Ascending aorta (tissue), 2 donors: Measurements from ENCODE around the gene TLCD3B. TPM values are rescaled to one million over a fixed set of nuclear protein-coding genes. Genes with fewer than 3 reads are reported as not detected.

Source experiments
- DNase-seq, 2 donors: peaks; one replicate each; pipeline ENCODE4 v3.0.0-alpha.2; 2019; ENCODE audit warnings: low spot score in 2 of 2
- H3K27ac ChIP-seq, 2 donors: fragments of 200-600 bp; sonication (generic); one replicate each; pipeline ENCODE4 v1.5.1; 2016 to 2017; ENCODE audit warnings: mild to moderate bottlenecking in 1 of 2
- H3K27me3 ChIP-seq: fragments of 200-600 bp; sonication (generic); one replicate; pipeline ENCODE4 v1.5.1; 2017
- H3K36me3 ChIP-seq, 2 donors: fragments of 200-600 bp; sonication (generic); one replicate each; pipeline ENCODE4 v1.5.1; 2016
- H3K4me1 ChIP-seq, 2 donors: fragments of 200-600 bp; sonication (generic); one replicate each; pipeline ENCODE4 v1.5.1; 2016 to 2017; ENCODE audit warnings: mild to moderate bottlenecking in 1 of 2
- H3K4me3 ChIP-seq, 2 donors: fragments of 200-600 bp; sonication (generic); one replicate each; pipeline ENCODE4 v1.5.1; 2016 to 2017; ENCODE audit warnings: mild to moderate bottlenecking in 1 of 2
- H3K9me3 ChIP-seq, 2 donors: fragments of 200-600 bp; sonication (generic); one replicate each; pipeline ENCODE4 v1.5.1; 2016
- intact Hi-C: fragments of 100-400 bp; cut with DNase I; formaldehyde crosslinking; loops from one replicate; pipeline ENCODE4 v1.15.1; 2023
- total RNA-seq: library from RNA; depleted of rRNA; stranded (reverse); fragments of >200 nt; gene quantifications from one replicate; pipeline ENCODE4 v1.1.0, GENCODE V29; 2016
- TF ChIP-seq, protein P1 (sequence below), 3 experiments: fragments of 200-600 bp in 2 of 3; fragments of 450-650 bp in 1 of 3; sonication (generic) in 2 of 3; IDR thresholded peaks; one replicate each; pipeline ENCODE4 v1.5.1; 2016 to 2019; ENCODE audit warnings: antibody characterized with exemption in 3 of 3, mild to moderate bottlenecking in 1 of 3, moderate library complexity in 1 of 3

The TLCD3B gene
- total RNA-seq, 1 donor from 2014 or later = not detected

DNA sequence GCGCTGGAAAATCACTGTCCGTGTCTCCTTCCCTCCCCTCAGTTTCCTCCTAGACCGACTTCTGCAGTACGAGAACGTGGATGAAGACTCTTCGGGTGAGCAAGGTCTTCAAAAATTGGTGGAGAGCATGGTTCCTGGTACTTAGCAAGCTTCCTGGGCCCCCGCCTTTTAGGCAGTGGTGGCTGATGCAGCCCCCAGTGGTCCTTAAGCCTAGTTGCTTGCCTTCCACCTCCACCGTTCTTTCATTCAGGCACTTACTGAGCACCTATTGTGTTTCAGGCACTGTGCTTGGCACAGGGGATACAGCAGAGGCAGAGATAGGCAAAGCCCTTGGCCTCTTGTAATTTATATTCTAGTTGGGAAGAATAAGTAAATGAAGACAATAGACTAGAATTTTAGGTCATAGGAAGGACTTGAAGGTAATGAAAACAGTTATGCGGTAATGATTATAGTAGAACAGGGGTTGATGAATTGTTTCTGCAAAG, 34.3 kb downstream of the TLCD3B start:
- no peak for DNase-seq
- no peaks in the 10 kb centered on the region for H3K27me3 ChIP-seq
- peaks cover 4 to 15% of the 10 kb centered on the region in 2 donors for H3K4me1 ChIP-seq
- H3K9me3 ChIP-seq = no peaks in the 10 kb centered on the region
- H3K36me3 ChIP-seq = peaks cover 25 to 40% of the 10 kb centered on the region in 2 donors
- intact Hi-C loops = loop anchor here (1.0 to 5.0 kb wide), 5 partner anchors 24 to 190 kb away; partner anchors contain the start of genes MAZ, MVP, TAOK2 and TMEM219
- peak overlapping the region; percentile 69 to 77 for H3K4me3 ChIP-seq
- TF ChIP-seq, protein P1, sequence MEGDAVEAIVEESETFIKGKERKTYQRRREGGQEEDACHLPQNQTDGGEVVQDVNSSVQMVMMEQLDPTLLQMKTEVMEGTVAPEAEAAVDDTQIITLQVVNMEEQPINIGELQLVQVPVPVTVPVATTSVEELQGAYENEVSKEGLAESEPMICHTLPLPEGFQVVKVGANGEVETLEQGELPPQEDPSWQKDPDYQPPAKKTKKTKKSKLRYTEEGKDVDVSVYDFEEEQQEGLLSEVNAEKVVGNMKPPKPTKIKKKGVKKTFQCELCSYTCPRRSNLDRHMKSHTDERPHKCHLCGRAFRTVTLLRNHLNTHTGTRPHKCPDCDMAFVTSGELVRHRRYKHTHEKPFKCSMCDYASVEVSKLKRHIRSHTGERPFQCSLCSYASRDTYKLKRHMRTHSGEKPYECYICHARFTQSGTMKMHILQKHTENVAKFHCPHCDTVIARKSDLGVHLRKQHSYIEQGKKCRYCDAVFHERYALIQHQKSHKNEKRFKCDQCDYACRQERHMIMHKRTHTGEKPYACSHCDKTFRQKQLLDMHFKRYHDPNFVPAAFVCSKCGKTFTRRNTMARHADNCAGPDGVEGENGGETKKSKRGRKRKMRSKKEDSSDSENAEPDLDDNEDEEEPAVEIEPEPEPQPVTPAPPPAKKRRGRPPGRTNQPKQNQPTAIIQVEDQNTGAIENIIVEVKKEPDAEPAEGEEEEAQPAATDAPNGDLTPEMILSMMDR (IDR thresholded peaks at IDR 0.05) = no peak
- H3K27ac ChIP-seq = peak overlapping the region; percentile 84 to 91

DNA sequence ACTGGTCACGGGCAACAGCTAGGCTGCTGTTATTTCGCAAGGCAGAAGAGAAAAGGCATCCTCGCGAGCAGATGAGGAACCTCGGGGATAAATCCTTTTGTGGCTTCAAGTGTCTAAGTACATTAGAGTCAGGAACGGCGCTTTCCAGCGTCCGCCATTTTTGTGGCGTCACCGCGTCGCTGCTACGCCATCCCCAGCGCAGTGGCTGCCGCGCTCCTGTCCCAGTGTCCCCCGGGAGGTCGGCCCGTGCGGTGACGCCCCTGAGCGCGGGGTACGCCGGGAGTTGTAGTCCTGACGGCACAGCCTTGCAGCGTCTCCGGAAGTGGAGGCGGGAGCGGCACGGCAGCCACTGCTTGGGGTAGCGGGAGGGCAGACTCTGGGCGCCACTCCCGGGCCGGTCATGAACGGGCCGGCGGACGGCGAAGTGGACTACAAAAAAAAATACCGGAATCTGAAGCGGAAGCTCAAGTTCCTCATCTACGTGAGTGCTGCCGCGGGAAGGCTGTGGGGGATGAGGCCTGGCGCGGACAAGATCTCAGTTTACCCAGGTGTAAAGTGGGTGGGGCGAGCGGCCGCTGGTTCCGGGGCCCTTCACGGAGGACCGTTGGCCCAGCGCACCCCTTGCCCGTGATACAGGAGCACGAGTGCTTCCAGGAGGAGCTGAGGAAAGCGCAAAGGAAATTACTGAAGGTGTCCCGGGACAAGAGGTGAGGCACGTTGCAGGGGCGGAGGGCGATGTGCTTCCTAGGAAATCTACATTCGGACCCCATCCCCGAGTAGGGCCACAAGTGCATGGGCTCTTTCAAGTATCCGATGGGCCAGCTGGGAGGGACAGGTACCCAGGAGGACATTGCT, 34.9 kb downstream of the TLCD3B start, which contains the start of gene INO80E:
Gene INO80E, plus strand, starts transcription at position 331 of the 855 bp plus-strand sequence. Its CDS starts 70 bp downstream, at position 401.
- H3K36me3 ChIP-seq = peaks cover 24 to 42% of the 10 kb centered on the region in 2 donors
- peak; percentile 91 to 99 for DNase-seq
- H3K9me3 ChIP-seq = no peaks in the 10 kb centered on the region
- intact Hi-C loops = loop anchor here (1.0 to 5.0 kb wide), 5 partner anchors 23 to 189 kb away; partner anchors contain the start of genes MAZ, MVP, TAOK2 and TMEM219
- H3K27me3 ChIP-seq = no peaks in the 10 kb centered on the region
- H3K4me3 ChIP-seq = peak within 1 kb of the TSS; percentile 69 to 77
- H3K27ac ChIP-seq = peak within 1 kb of the TSS; percentile 84 to 91
- TF ChIP-seq, protein P1 (IDR thresholded peaks at IDR 0.05) = no peak
- H3K4me1 ChIP-seq = peaks cover 4 to 15% of the 10 kb centered on the region in 2 donors

DNA sequence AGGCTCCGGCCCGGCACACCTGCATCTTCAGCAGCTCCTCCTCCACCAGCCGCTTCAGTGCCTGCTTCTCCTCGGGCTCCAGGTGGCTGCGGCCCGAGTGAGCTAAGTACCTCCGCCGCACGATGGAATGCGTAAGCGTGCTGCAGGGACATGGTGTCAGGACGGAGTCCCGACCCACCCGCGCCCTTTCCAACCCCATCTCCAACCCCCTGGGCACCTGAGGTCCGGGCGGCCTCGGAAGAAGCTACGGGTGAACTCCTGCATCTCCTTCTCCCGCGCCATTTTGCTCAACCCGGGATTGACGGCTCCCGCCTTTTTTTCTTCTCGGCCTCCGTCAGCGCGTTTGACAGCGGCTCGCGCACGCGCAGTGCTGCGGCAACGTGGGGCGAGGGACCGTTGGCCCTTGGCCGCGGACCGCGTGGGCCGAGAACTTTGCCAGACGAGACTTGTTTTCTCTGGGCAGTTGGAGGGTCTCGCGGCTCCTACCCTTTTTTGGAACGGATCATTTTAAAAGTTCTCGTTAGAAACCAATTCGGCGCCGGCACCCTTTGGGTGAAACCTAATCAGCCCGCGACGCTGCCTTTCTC, 35.7 kb downstream of the TLCD3B start, which contains the start of gene HIRIP3:
Gene HIRIP3, minus strand, starts transcription at position 294 of the 587 bp plus-strand sequence. Its CDS starts 12 bp downstream, at position 282.
- TF ChIP-seq, protein P1 (IDR thresholded peaks at IDR 0.05) = no peak
- Histone ChIP-seq H3K27me3 (no peaks in the 10 kb centered on the region), H3K9me3 (no peaks in the 10 kb centered on the region), H3K27ac (peak within 1 kb of the TSS; percentile 84 to 91), H3K36me3 (peaks cover 25 to 44% of the 10 kb centered on the region in 2 donors), H3K4me3 (peak within 1 kb of the TSS; percentile 69 to 77), H3K4me1 (peaks cover 4 to 15% of the 10 kb centered on the region in 2 donors)
- intact Hi-C loops = loop anchor here (5.0 kb wide), 3 partner anchors 57 to 188 kb away; partner anchors contain the start of genes MAZ and MVP
- DNase-seq = peak in 1 of 2 donors; percentile 92

DNA sequence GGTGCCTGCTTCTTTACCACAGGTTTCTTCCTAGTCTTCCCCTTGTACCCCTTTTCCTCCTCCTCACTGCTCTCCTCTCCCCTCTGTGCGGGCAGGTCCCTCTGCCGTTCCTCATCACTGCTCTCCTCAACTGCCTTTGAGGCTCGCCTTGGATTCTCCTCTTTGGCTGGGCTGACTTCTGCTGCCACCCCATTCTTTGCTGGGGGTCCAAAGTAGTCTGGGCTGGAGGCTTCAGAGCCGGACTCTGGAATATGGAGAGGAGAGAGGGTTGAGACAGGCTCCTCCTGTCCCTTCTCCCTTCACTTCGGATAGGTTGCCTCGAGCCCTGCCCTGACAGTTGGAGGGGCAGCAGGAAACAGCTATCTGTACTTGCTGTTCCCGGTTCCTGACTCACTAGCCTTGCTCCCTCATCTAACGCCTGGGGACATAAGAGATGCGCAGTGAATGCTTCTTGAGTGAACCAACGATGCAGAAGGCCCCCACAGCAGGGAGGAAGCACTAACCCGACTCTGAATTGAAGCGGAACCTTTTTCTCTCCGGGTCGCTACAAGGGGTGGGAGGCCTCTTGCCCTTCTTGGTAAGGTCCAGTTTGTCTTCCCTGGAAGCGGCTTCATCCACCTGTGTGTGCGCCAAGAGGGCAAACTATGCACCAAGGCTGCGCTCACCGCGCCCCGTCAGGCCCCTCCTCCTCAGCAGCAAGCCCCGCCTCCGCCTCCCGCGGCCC, 36.3 kb downstream of the TLCD3B start:
- peaks cover 4 to 15% of the 10 kb centered on the region in 2 donors for H3K4me1 ChIP-seq
- no peaks in the 10 kb centered on the region for H3K9me3 ChIP-seq
- peaks cover 28 to 45% of the 10 kb centered on the region in 2 donors for H3K36me3 ChIP-seq
- no peaks in the 10 kb centered on the region for H3K27me3 ChIP-seq
- H3K27ac ChIP-seq = peak overlapping the region; percentile 84 to 91
- TF ChIP-seq, protein P1 (IDR thresholded peaks at IDR 0.05) = no peak
- peak overlapping the region; percentile 69 to 77 for H3K4me3 ChIP-seq
- no peak for DNase-seq
- intact Hi-C loops = loop anchor here (5.0 kb wide), 3 partner anchors 58 to 187 kb away; partner anchors contain the start of genes MAZ and MVP
